Mesendoderm (in vitro differentiated cells): Measurements from ENCODE around the gene TMEM39A.

Experiments
- DNase-seq: peaks from one replicate; pipeline ENCODE4 v3.0.0; 2013
- H2AK5ac ChIP-seq: 2 replicates; pipeline ENCODE4 v1.6.1; 2013; ENCODE audit warnings: low read length, inconsistent platforms
- H2BK120ac ChIP-seq: 2 replicates; pipeline ENCODE4 v1.6.1; 2013; ENCODE audit warnings: low read depth, mild to moderate bottlenecking, low read length, moderate library complexity, mixed read lengths
- H2BK15ac ChIP-seq: replicated peaks from 2 replicates; pipeline ENCODE4 v1.6.1; 2013; ENCODE audit warnings: low read depth, mild to moderate bottlenecking, moderate library complexity
- H2BK5ac ChIP-seq: 2 replicates; pipeline ENCODE4 v1.6.1; 2013; ENCODE audit warnings: low read length, inconsistent platforms
- H3K18ac ChIP-seq: 2 replicates; pipeline ENCODE4 v1.6.1; 2013; ENCODE audit warnings: mild to moderate bottlenecking, low read length, mixed read lengths
- H3K23ac ChIP-seq: one replicate; pipeline ENCODE4 v1.6.1; 2013; ENCODE audit warnings: low read length
- H3K27ac ChIP-seq: 2 replicates; pipeline ENCODE4 v1.5.1; 2013; ENCODE audit warnings: low read depth, mild to moderate bottlenecking, inconsistent platforms, low read length, moderate library complexity
- H3K27me3 ChIP-seq: 2 replicates; pipeline ENCODE4 v1.6.1; 2013; ENCODE audit warnings: low read length, control low read depth, mild to moderate bottlenecking, inconsistent platforms; ENCODE audit not compliant: insufficient read depth, poor library complexity
- H3K36me3 ChIP-seq: 2 replicates; pipeline ENCODE4 v1.6.1; 2013; ENCODE audit warnings: low read length, inconsistent platforms; ENCODE audit not compliant: control insufficient read depth, insufficient read depth
- H3K4ac ChIP-seq: one replicate; pipeline ENCODE4 v1.6.1; 2013; ENCODE audit warnings: low read depth, mild to moderate bottlenecking, low read length, moderate library complexity
- H3K4me1 ChIP-seq: 2 replicates; pipeline ENCODE4 v1.6.1; 2013; ENCODE audit warnings: low read depth, low read length, inconsistent platforms; ENCODE audit not compliant: control insufficient read depth
- H3K4me2 ChIP-seq: 2 replicates; pipeline ENCODE4 v1.6.1; 2013; ENCODE audit warnings: low read length
- H3K4me3 ChIP-seq: 2 replicates; pipeline ENCODE4 v1.5.1; 2013; ENCODE audit warnings: mild to moderate bottlenecking, low read length
- H3K56ac ChIP-seq: one replicate; pipeline ENCODE4 v1.6.1; 2013; ENCODE audit warnings: low read length
- H3K79me1 ChIP-seq: 2 replicates; pipeline ENCODE4 v1.6.1; 2013; ENCODE audit warnings: low read length, inconsistent platforms
- H3K79me2 ChIP-seq: 2 replicates; pipeline ENCODE4 v1.6.1; 2013; ENCODE audit warnings: mild to moderate bottlenecking, low read length; ENCODE audit not compliant: control insufficient read depth, insufficient read depth
- H3K9ac ChIP-seq: 2 replicates; pipeline ENCODE4 v1.6.1; 2013; ENCODE audit warnings: low read length, inconsistent platforms
- H4K5ac ChIP-seq: one replicate; pipeline ENCODE4 v1.6.1; 2013; ENCODE audit warnings: low read length
- H4K8ac ChIP-seq: one replicate; pipeline ENCODE4 v1.6.1; 2013; ENCODE audit warnings: low read depth, mild to moderate bottlenecking, control low read depth, low read length, moderate library complexity
- WGBS: extraction: QIAGEN DNeasy Blood & Tissue Kit; methylation state at CpG from one replicate; pipeline ENCODE4 v1.1.7; 2013; ENCODE audit warnings: low lambda C conversion rate, missing lambda C conversion rate; ENCODE audit not compliant: insufficient coverage; ENCODE audit errors: extremely low coverage; 5-methylcytosine and 5-hydroxymethylcytosine counted together

TMEM39A gene

GRCh38 chr3:119428538-119428937 is 34.9 kb downstream of the TMEM39A start:
- peak; percentile 53 for DNase-seq
- Histone ChIP-seq H3K79me2 (no peaks in the 10 kb centered on the region), H3K79me1 (no peaks in the 10 kb centered on the region), H2BK15ac (no peak overlapping the region), H3K18ac (no peak overlapping the region), H3K27ac (no peak overlapping the region), H2BK120ac (no peak overlapping the region), H4K5ac (no peak overlapping the region), H2BK5ac (no peak overlapping the region), H4K8ac (no peak overlapping the region), H3K9ac (no peak overlapping the region), H3K4me1 (no peaks in the 10 kb centered on the region), H3K27me3 (no peaks in the 10 kb centered on the region), H3K4ac (no peak overlapping the region), H2AK5ac (no peak overlapping the region), H3K36me3 (peaks cover 4% of the 10 kb centered on the region), H3K4me2 (no peak overlapping the region), H3K23ac (no peak overlapping the region), H3K4me3 (no peak overlapping the region), H3K56ac (no peak overlapping the region)
- no CpG with 5 or more reads among the region's 1 CpG for WGBS

GRCh38 chr3:119427669-119428068 is 35.7 kb downstream of the TMEM39A start:
- WGBS, result no CpG with 5 or more reads among the region's 1 CpG
- H3K79me1 ChIP-seq, result no peaks in the 10 kb centered on the region
- no peak overlapping the region for H2BK120ac ChIP-seq
- peak; percentile 45 for DNase-seq
- H3K18ac ChIP-seq, result no peak overlapping the region
- no peak overlapping the region for H3K4me3 ChIP-seq
- H3K36me3 ChIP-seq, result peaks cover 4% of the 10 kb centered on the region
- no peak overlapping the region for H3K56ac ChIP-seq
- H3K9ac ChIP-seq, result no peak overlapping the region
- H2BK15ac ChIP-seq, result no peak overlapping the region
- H3K27me3 ChIP-seq, result no peaks in the 10 kb centered on the region
- H3K23ac ChIP-seq, result no peak overlapping the region
- no peaks in the 10 kb centered on the region for H3K79me2 ChIP-seq
- H4K8ac ChIP-seq, result no peak overlapping the region
- no peak overlapping the region for H4K5ac ChIP-seq
- H3K4me2 ChIP-seq, result no peak overlapping the region
- H3K27ac ChIP-seq, result no peak overlapping the region
- no peak overlapping the region for H2AK5ac ChIP-seq
- H3K4ac ChIP-seq, result no peak overlapping the region
- no peak overlapping the region for H2BK5ac ChIP-seq
- H3K4me1 ChIP-seq, result no peaks in the 10 kb centered on the region

GRCh38 chr3:119420196-119420595 is 43.2 kb downstream of the TMEM39A start:
- H2BK120ac ChIP-seq, result no peak overlapping the region
- H3K79me1 ChIP-seq, result no peaks in the 10 kb centered on the region
- peak overlapping the region; percentile 65 for H2BK15ac ChIP-seq
- peaks cover 2% of the 10 kb centered on the region for H3K36me3 ChIP-seq
- peak; percentile 65 for DNase-seq
- H3K4me1 ChIP-seq, result peaks cover 16% of the 10 kb centered on the region
- H3K4ac ChIP-seq, result no peak overlapping the region
- no peak overlapping the region for H2AK5ac ChIP-seq
- H3K27me3 ChIP-seq, result no peaks in the 10 kb centered on the region
- WGBS, result no CpG with 5 or more reads among the region's 2 CpGs
- no peaks in the 10 kb centered on the region for H3K79me2 ChIP-seq
- H3K4me2 ChIP-seq, result no peak overlapping the region
- no peak overlapping the region for H4K5ac ChIP-seq
- H3K18ac ChIP-seq, result no peak overlapping the region
- H3K23ac ChIP-seq, result no peak overlapping the region
- H2BK5ac ChIP-seq, result no peak overlapping the region
- H4K8ac ChIP-seq, result no peak overlapping the region
- H3K56ac ChIP-seq, result no peak overlapping the region
- H3K9ac ChIP-seq, result no peak overlapping the region
- H3K4me3 ChIP-seq, result no peak overlapping the region
- H3K27ac ChIP-seq, result no peak overlapping the region

GRCh38 chr3:119418641-119419040 is 44.8 kb downstream of the TMEM39A start:
- Histone ChIP-seq H3K23ac (no peak overlapping the region), H3K56ac (peak overlapping the region; percentile 38), H3K18ac (peak overlapping the region; percentile 54), H3K27me3 (no peaks in the 10 kb centered on the region), H2BK120ac (peak overlapping the region; percentile 77), H3K9ac (peak overlapping the region; percentile 4), H3K27ac (peak overlapping the region; percentile 94), H2BK5ac (peak overlapping the region; percentile 42), H3K4me1 (peaks cover 16% of the 10 kb centered on the region), H2AK5ac (peak overlapping the region; percentile 0), H3K4ac (peak overlapping the region; percentile 72), H4K5ac (peak overlapping the region; percentile 56), H3K79me1 (no peaks in the 10 kb centered on the region), H4K8ac (no peak overlapping the region), H3K36me3 (peaks cover 2% of the 10 kb centered on the region), H3K4me2 (no peak overlapping the region), H3K4me3 (no peak overlapping the region), H3K79me2 (no peaks in the 10 kb centered on the region), H2BK15ac (no peak overlapping the region)
- peak; percentile 67 for DNase-seq

- no CpG with 5 or more reads among the region's 8 CpGs for WGBS
- Histone ChIP-seq H3K4me3 (no peak overlapping the region), H2AK5ac (no peak overlapping the region), H4K8ac (peak overlapping the region; percentile 88), H3K27ac (peak overlapping the region; percentile 92), H3K79me2 (no peaks in the 10 kb centered on the region), H3K4me2 (peak overlapping the region; percentile 19), H4K5ac (no peak overlapping the region), H2BK15ac (no peak overlapping the region), H3K18ac (peak overlapping the region; percentile 82), H3K79me1 (no peaks in the 10 kb centered on the region), H3K4me1 (peaks cover 16% of the 10 kb centered on the region), H3K9ac (peak overlapping the region; percentile 33), H2BK5ac (peak overlapping the region; percentile 93), H3K23ac (no peak overlapping the region), H3K27me3 (no peaks in the 10 kb centered on the region), H3K56ac (peak overlapping the region; percentile 52), H3K4ac (peak overlapping the region; percentile 60), H3K36me3 (peaks cover 2% of the 10 kb centered on the region), H2BK120ac (peak overlapping the region; percentile 24)
- peak; percentile 94 for DNase-seq
These were observed 45.5 kb downstream of the TMEM39A start for GRCh38 chr3:119417771-119418512.

GRCh38 chr3:119416873-119417272 is 46.5 kb downstream of the TMEM39A start:
- no peak overlapping the region for H3K4me3 ChIP-seq
- H2AK5ac ChIP-seq, result no peak overlapping the region
- no peak overlapping the region for H3K9ac ChIP-seq
- no peak overlapping the region for H3K4me2 ChIP-seq
- H3K27ac ChIP-seq, result peak overlapping the region; percentile 92
- H3K23ac ChIP-seq, result no peak overlapping the region
- H3K79me2 ChIP-seq, result no peaks in the 10 kb centered on the region
- H2BK5ac ChIP-seq, result no peak overlapping the region
- H3K4ac ChIP-seq, result no peak overlapping the region
- H2BK120ac ChIP-seq, result peak overlapping the region; percentile 24
- peaks cover 3% of the 10 kb centered on the region for H3K36me3 ChIP-seq
- H2BK15ac ChIP-seq, result peak overlapping the region; percentile 37
- H3K4me1 ChIP-seq, result peaks cover 16% of the 10 kb centered on the region
- DNase-seq, result no peak
- H3K56ac ChIP-seq, result no peak overlapping the region
- no peak overlapping the region for H4K8ac ChIP-seq
- WGBS, result no CpG with 5 or more reads among the region's 1 CpG
- no peaks in the 10 kb centered on the region for H3K27me3 ChIP-seq
- no peaks in the 10 kb centered on the region for H3K79me1 ChIP-seq
- peak overlapping the region; percentile 82 for H3K18ac ChIP-seq
- no peak overlapping the region for H4K5ac ChIP-seq
